ENCODE results near the gene IFIT2. TPM values are rescaled to one million over a fixed set of nuclear protein-coding genes. Genes with fewer than 3 reads are reported as not detected.

The IFIT2 gene
- total and polyA plus RNA-seq, 7 experiments from 2014 or later: 4.4 to 16.4 (median 8.4) TPM

GRCh38 chr10:89352802-89353201 is 51.0 kb downstream of the IFIT2 start:
- ChIA-PET CTCF (no interaction called here), POLR2A (interaction anchor here (0.7 kb wide), 2 partner anchors 10 to 521 kb away, joined by 3 read pairs; no protein-coding TSS in a partner anchor)
- no peak overlapping the region for H3K27ac Mint-ChIP-seq
- H3K4me3 Mint-ChIP-seq: no peak overlapping the region
- Histone ChIP-seq H3K9me3 (ENCODE audit: control insufficient read depth in 2 of 3, low read length in 3 of 3) (no peaks in the 10 kb centered on the region), H3K4me3 (ENCODE audit: low read length) (no peak overlapping the region), H3K36me3 (ENCODE audit: control insufficient read depth in 2 of 3, insufficient read depth in 3 of 3, low read length in 3 of 3) (no peaks in the 10 kb centered on the region), H3K4me1 (ENCODE audit: control insufficient read depth in 2 of 2, insufficient read depth in 2 of 2, low read length in 2 of 2) (no peaks in the 10 kb centered on the region), H3K27ac (ENCODE audit: low read depth, low read length) (no peak overlapping the region), H3K27me3 (ENCODE audit: control insufficient read depth in 2 of 2, insufficient read depth in 2 of 2, low read length in 2 of 2) (no peaks in the 10 kb centered on the region)
- DNase-seq (no peak), ATAC-seq (no peak)
- peaks cover 0 to 8% (median 4%) of the 10 kb centered on the region in 5 donors for H3K36me3 Mint-ChIP-seq
- intact Hi-C loops (cut with micrococcal nuclease): no loop called here
- peaks cover 0 to 4% (median 0%) of the 10 kb centered on the region in 11 donors for H3K9me3 Mint-ChIP-seq
- H3K27me3 Mint-ChIP-seq: peaks cover 0 to 73% (median 4%) of the 10 kb centered on the region in 5 donors
- H3K4me1 Mint-ChIP-seq: peaks cover 12 to 27% (median 14%) of the 10 kb centered on the region in 7 donors

GRCh38 chr10:89355394-89355931 is 53.6 kb downstream of the IFIT2 start:
- Histone ChIP-seq H3K9me3 (ENCODE audit: control insufficient read depth in 2 of 3, low read length in 3 of 3) (no peaks in the 10 kb centered on the region), H3K27ac (ENCODE audit: low read depth, low read length) (no peak overlapping the region), H3K4me3 (ENCODE audit: low read length) (no peak overlapping the region), H3K4me1 (ENCODE audit: control insufficient read depth in 2 of 2, insufficient read depth in 2 of 2, low read length in 2 of 2) (no peaks in the 10 kb centered on the region), H3K36me3 (ENCODE audit: control insufficient read depth in 2 of 3, insufficient read depth in 3 of 3, low read length in 3 of 3) (no peaks in the 10 kb centered on the region), H3K27me3 (ENCODE audit: control insufficient read depth in 2 of 2, insufficient read depth in 2 of 2, low read length in 2 of 2) (no peaks in the 10 kb centered on the region)
- intact Hi-C loops (cut with micrococcal nuclease): no loop called here
- peaks cover 5 to 19% (median 10%) of the 10 kb centered on the region in 7 donors for H3K4me1 Mint-ChIP-seq
- H3K4me3 Mint-ChIP-seq: no peak overlapping the region
- H3K27me3 Mint-ChIP-seq: peaks cover 0 to 67% (median 4%) of the 10 kb centered on the region in 5 donors
- H3K27ac Mint-ChIP-seq: no peak overlapping the region
- CTCF ChIA-PET: no interaction called here
- DNase-seq (no peak), ATAC-seq (no peak)
- peaks cover 0 to 8% (median 4%) of the 10 kb centered on the region in 5 donors for H3K36me3 Mint-ChIP-seq
- H3K9me3 Mint-ChIP-seq: peaks cover 0 to 4% (median 0%) of the 10 kb centered on the region in 11 donors
- POLR2A ChIA-PET: no interaction called here

GRCh38 chr10:89357096-89357495 is 55.2 kb downstream of the IFIT2 start:
- Mint-ChIP-seq H3K27ac (no peak overlapping the region), H3K36me3 (peaks cover 0 to 8% (median 4%) of the 10 kb centered on the region in 5 donors), H3K9me3 (peaks cover 0 to 4% (median 0%) of the 10 kb centered on the region in 11 donors), H3K4me1 (peaks cover 0 to 5% (median under 1%) of the 10 kb centered on the region in 7 donors), H3K4me3 (no peak overlapping the region), H3K27me3 (peaks cover 0 to 64% (median 4%) of the 10 kb centered on the region in 5 donors)
- intact Hi-C loops (cut with micrococcal nuclease): no loop called here
- H3K4me3 ChIP-seq (ENCODE audit: low read length): no peak overlapping the region
- H3K27ac ChIP-seq (ENCODE audit: low read depth, low read length): no peak overlapping the region
- POLR2A ChIA-PET: no interaction called here
- H3K27me3 ChIP-seq (ENCODE audit: control insufficient read depth in 2 of 2, insufficient read depth in 2 of 2, low read length in 2 of 2): no peaks in the 10 kb centered on the region
- no peaks in the 10 kb centered on the region for H3K36me3 ChIP-seq (ENCODE audit: control insufficient read depth in 2 of 3, insufficient read depth in 3 of 3, low read length in 3 of 3)
- no peaks in the 10 kb centered on the region for H3K9me3 ChIP-seq (ENCODE audit: control insufficient read depth in 2 of 3, low read length in 3 of 3)
- no peak for DNase-seq
- CTCF ChIA-PET: interaction anchor here (0.7 to 0.9 kb wide), 2 partner anchors 8 to 11 kb away, joined by 3 read pairs; no protein-coding TSS in a partner anchor
- H3K4me1 ChIP-seq (ENCODE audit: control insufficient read depth in 2 of 2, insufficient read depth in 2 of 2, low read length in 2 of 2): no peaks in the 10 kb centered on the region
- no peak for ATAC-seq

GRCh38 chr10:89357975-89358374 is 56.1 kb downstream of the IFIT2 start:
- peaks cover 0 to 4% (median 0%) of the 10 kb centered on the region in 11 donors for H3K9me3 Mint-ChIP-seq
- Histone ChIP-seq H3K4me3 (ENCODE audit: low read length) (no peak overlapping the region), H3K9me3 (ENCODE audit: control insufficient read depth in 2 of 3, low read length in 3 of 3) (no peaks in the 10 kb centered on the region), H3K36me3 (ENCODE audit: control insufficient read depth in 2 of 3, insufficient read depth in 3 of 3, low read length in 3 of 3) (no peaks in the 10 kb centered on the region), H3K27ac (ENCODE audit: low read depth, low read length) (no peak overlapping the region), H3K27me3 (ENCODE audit: control insufficient read depth in 2 of 2, insufficient read depth in 2 of 2, low read length in 2 of 2) (no peaks in the 10 kb centered on the region), H3K4me1 (ENCODE audit: control insufficient read depth in 2 of 2, insufficient read depth in 2 of 2, low read length in 2 of 2) (peaks cover 0 to 3% of the 10 kb centered on the region in 2 donors)
- no peak overlapping the region for H3K4me3 Mint-ChIP-seq
- ATAC-seq (no peak), DNase-seq (no peak)
- peaks cover 0 to 55% (median 4%) of the 10 kb centered on the region in 5 donors for H3K27me3 Mint-ChIP-seq
- H3K27ac Mint-ChIP-seq: no peak overlapping the region
- intact Hi-C loops (cut with micrococcal nuclease): no loop called here
- peaks cover 0 to 8% (median 4%) of the 10 kb centered on the region in 5 donors for H3K36me3 Mint-ChIP-seq
- POLR2A ChIA-PET: no interaction called here
- CTCF ChIA-PET: interaction anchor here (0.9 kb wide), 1 partner anchor 10 kb away, joined by 3 read pairs; no protein-coding TSS in a partner anchor
- H3K4me1 Mint-ChIP-seq: peaks cover 0 to 12% (median 6%) of the 10 kb centered on the region in 7 donors

Other genes with a start within 250 kb of the IFIT2 start
- under 1 TPM in 1 of 5 experiments, not detected in 4; 0.34 TPM for gene CH25H, start 94.7 kb upstream of the IFIT2 start, total RNA-seq
- under 1 TPM in 1 of 2 donors, not detected in 1; 0.11 TPM for gene CH25H, start 94.7 kb upstream of the IFIT2 start, polyA plus RNA-seq
- 10 to 100 TPM; 19.9 to 49.9 (median 48.3) TPM for gene LIPA, start 50.3 kb upstream of the IFIT2 start, total RNA-seq
- 10 to 100 TPM; 95.8 to 97.8 TPM for gene LIPA, start 50.3 kb upstream of the IFIT2 start, polyA plus RNA-seq
- 10 to 100 TPM in 1 of 5 experiments, 1 to 10 TPM in 4; 1.8 to 22.3 (median 3.2) TPM for gene IFIT3, start 26.0 kb downstream of the IFIT2 start, total RNA-seq
- gene IFIT3, start 26.0 kb downstream of the IFIT2 start, polyA plus RNA-seq: 10 to 100 TPM in 1 of 2 donors, 1 to 10 TPM in 1; 4.1 to 13.1 TPM
- gene IFIT1B, start 76.0 kb downstream of the IFIT2 start, total RNA-seq: not detected
- gene IFIT1B, start 76.0 kb downstream of the IFIT2 start, polyA plus RNA-seq: under 1 TPM in 1 of 2 donors, not detected in 1; 0.44 TPM
- 10 to 100 TPM in 1 of 5 experiments, 1 to 10 TPM in 4; 1.7 to 15.7 (median 6.5) TPM for gene IFIT1, start 90.6 kb downstream of the IFIT2 start, total RNA-seq
- 10 to 100 TPM in 1 of 2 donors, 1 to 10 TPM in 1; 4.7 to 16.5 TPM for gene IFIT1, start 90.6 kb downstream of the IFIT2 start, polyA plus RNA-seq
- 10 to 100 TPM; 13.1 to 34.0 (median 24.8) TPM for gene IFIT5, start 112.5 kb downstream of the IFIT2 start, total RNA-seq
- gene IFIT5, start 112.5 kb downstream of the IFIT2 start, polyA plus RNA-seq: 10 to 100 TPM; 13.0 to 15.1 TPM
- not detected for gene SLC16A12, start 233.5 kb downstream of the IFIT2 start, total RNA-seq
- gene SLC16A12, start 233.5 kb downstream of the IFIT2 start, polyA plus RNA-seq: not detected